Naive thymus-derived CD4-positive, alpha-beta T cell (primary cell): ENCODE results near the gene ZNF622. TPM values are rescaled to one million over a fixed set of nuclear protein-coding genes. Genes with fewer than 3 reads are reported as not detected.
"Not testable (repeated sequence)": the region's sequence is repeated elsewhere in the genome, so short reads cannot be mapped to it uniquely, and the experiment has no call there.

Experiments used
- ATAC-seq: fragments of 150-1000 bp; cut with Tn5 transposase; 2 replicates; pipeline ENCODE4 v1.10.0; 2021; ENCODE audit warnings: mild to moderate bottlenecking, moderate library complexity
- CTCF ChIA-PET: fragments of 350-600 bp; sonication (Branson Sonifier 250); formaldehyde crosslinking; loops from one replicate; lab custom pipeline; 2021; ENCODE audit warnings: antibody characterized with exemption; lab: Charles Lee
- POLR2A ChIA-PET: fragments of 350-600 bp; sonication (Branson Sonifier 250); formaldehyde crosslinking; loops from one replicate; lab custom pipeline; 2021; ENCODE audit warnings: antibody characterized with exemption, inconsistent platforms; lab: Charles Lee
- DNase-seq, 9 donors: peaks; one replicate each; pipeline versions ENCODE4 v3.0.0 to v3.0.0-alpha.2; 2020 to 2022; ENCODE audit warnings: mixed read lengths in 1 of 9
- H3K27ac ChIP-seq: one replicate; pipeline ENCODE4 v1.7.0; 2013; ENCODE audit warnings: mild to moderate bottlenecking, low read depth, low read length, moderate library complexity
- H3K27me3 ChIP-seq, 2 donors: one replicate each; pipeline ENCODE4 v1.7.0; 2013; ENCODE audit warnings: low read length in 2 of 2, mild to moderate bottlenecking in 2 of 2, moderate library complexity in 2 of 2; ENCODE audit not compliant: control insufficient read depth in 2 of 2, insufficient read depth in 2 of 2
- H3K36me3 ChIP-seq, 3 experiments: 1 replicate in 2 of 3; 2 replicates in 1 of 3; pipeline ENCODE4 v1.7.0; 2013; ENCODE audit warnings: low read length in 3 of 3, mild to moderate bottlenecking in 3 of 3, moderate library complexity in 1 of 3; ENCODE audit not compliant: insufficient read depth in 3 of 3, control insufficient read depth in 2 of 3
- H3K4me1 ChIP-seq, 2 donors: one replicate each; pipeline ENCODE4 v1.7.0; 2013; ENCODE audit warnings: low read length in 2 of 2, mild to moderate bottlenecking in 2 of 2, moderate library complexity in 1 of 2; ENCODE audit not compliant: control insufficient read depth in 2 of 2, insufficient read depth in 2 of 2
- H3K4me3 ChIP-seq: 2 replicates; pipeline ENCODE4 v1.7.0; 2013; ENCODE audit warnings: mild to moderate bottlenecking, low read length
- H3K9me3 ChIP-seq, 3 experiments: 1 replicate in 2 of 3; 2 replicates in 1 of 3; pipeline ENCODE4 v1.7.0; 2013; ENCODE audit warnings: low read length in 3 of 3; ENCODE audit not compliant: control insufficient read depth in 2 of 3
- H3K27ac Mint-ChIP-seq, 9 donors: one replicate each; pipeline ENCODE4 v1.8.0; 2020 to 2022; ENCODE audit warnings: mixed read lengths in 9 of 9, mild to moderate bottlenecking in 8 of 9, moderate library complexity in 5 of 9, inconsistent platforms in 2 of 9
- H3K27me3 Mint-ChIP-seq, 5 donors: one replicate each; pipeline ENCODE4 v1.8.0; 2021 to 2022; ENCODE audit warnings: mixed read lengths in 5 of 5, mild to moderate bottlenecking in 1 of 5
- H3K36me3 Mint-ChIP-seq, 5 donors: one replicate each; pipeline ENCODE4 v1.8.0; 2020 to 2022; ENCODE audit warnings: mixed read lengths in 5 of 5, mild to moderate bottlenecking in 3 of 5, inconsistent platforms in 1 of 5
- H3K4me1 Mint-ChIP-seq, 7 donors: one replicate each; pipeline ENCODE4 v1.8.0; 2020 to 2022; ENCODE audit warnings: mixed read lengths in 7 of 7, mild to moderate bottlenecking in 3 of 7, inconsistent platforms in 1 of 7
- H3K4me3 Mint-ChIP-seq, 10 donors: one replicate each; pipeline ENCODE4 v1.8.0; 2020 to 2022; ENCODE audit warnings: mild to moderate bottlenecking in 10 of 10, mixed read lengths in 10 of 10, moderate library complexity in 6 of 10, inconsistent platforms in 2 of 10
- H3K9me3 Mint-ChIP-seq, 11 donors: one replicate each; pipeline ENCODE4 v1.8.0; 2020 to 2022; ENCODE audit warnings: mixed read lengths in 11 of 11, mild to moderate bottlenecking in 4 of 11, inconsistent platforms in 1 of 11, moderate library complexity in 1 of 11
- intact Hi-C, 2 donors: fragments of 100-400 bp; cut with micrococcal nuclease; formaldehyde crosslinking; loops; one replicate each; pipeline ENCODE4 v1.15.1; 2023
- polyA plus RNA-seq, 2 donors: library from polyadenylated mRNA; unstranded; fragments of 300-500 nt; fragmentation: Illumina TruSeq; gene quantifications; one replicate each; pipeline ENCODE4 v1.2.3, GENCODE V29; 2021
- total RNA-seq, 6 experiments: library from RNA in 5 of 6; stranded (reverse) in 5 of 6; gene quantifications; 1 replicate in 5 of 6; 2 replicates in 1 of 6; pipeline ENCODE4 v1.2.3 and lab custom pipeline; 2021 to 2026

The ZNF622 gene
- total and polyA plus RNA-seq, 7 experiments from 2014 or later, result 31.8 to 78.7 (median 36.6) TPM

DNA sequence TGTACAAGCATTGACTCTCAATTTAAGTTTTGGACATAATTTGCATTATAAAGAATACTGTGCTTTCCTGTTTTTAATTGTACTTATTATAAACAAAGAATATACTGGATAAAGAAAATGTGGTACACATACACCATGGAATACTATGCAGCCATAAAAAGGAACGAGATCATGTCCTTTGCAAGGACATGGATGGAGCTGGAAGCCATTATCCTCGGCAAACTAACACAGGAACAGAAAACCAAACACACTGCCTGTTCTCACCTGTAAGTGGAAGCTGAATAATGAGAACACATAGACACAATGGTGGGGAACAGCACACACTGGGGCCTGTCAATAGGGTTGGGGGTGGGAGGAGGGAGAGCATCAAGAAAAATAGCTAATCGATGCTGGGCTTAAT is 10.8 kb upstream of the ZNF622 start:
- H3K27me3 Mint-ChIP-seq, POLR2A ChIA-PET, H3K4me3 ChIP-seq, H3K9me3 Mint-ChIP-seq, H3K36me3 ChIP-seq, H3K27me3 ChIP-seq, H3K27ac ChIP-seq, H3K4me1 ChIP-seq, ATAC-seq, H3K4me3 Mint-ChIP-seq, H3K9me3 ChIP-seq, DNase-seq, intact Hi-C loops: not testable (repeated sequence)
- Mint-ChIP-seq H3K4me1 (peaks cover 0 to 42% (median 35%) of the 10 kb centered on the region in 7 donors), H3K36me3 (peaks cover 3 to 43% (median 39%) of the 10 kb centered on the region in 5 donors), H3K27ac (peak overlapping the region in 4 of 9 donors; percentile 8 to 49 (median 42))
- CTCF ChIA-PET, result interaction anchor here (0.6 kb wide), 2 partner anchors 25 to 1658 kb away, joined by 3 to 4 read pairs; no protein-coding TSS in a partner anchor

DNA sequence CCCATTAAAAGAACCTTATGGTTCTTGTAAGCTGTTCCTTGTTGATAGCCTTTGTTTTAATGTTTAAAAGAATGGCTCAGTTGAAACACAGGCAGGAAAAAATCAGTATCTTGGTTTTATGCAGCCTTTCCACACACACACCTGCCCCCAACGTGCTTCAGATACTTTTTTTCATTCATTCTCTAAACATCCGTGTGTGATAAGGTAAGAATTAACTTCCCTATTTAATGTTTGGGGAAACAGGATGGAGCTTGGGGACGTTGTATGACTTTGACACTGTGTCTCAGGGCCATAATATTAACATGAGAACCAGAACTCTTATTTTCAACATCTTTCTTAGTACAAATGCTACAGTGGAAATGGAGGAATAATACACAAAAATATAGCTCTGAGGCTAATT is 5.8 kb upstream of the ZNF622 start:
- H3K27ac ChIP-seq, result peak overlapping the region; percentile 41
- no peaks in the 10 kb centered on the region for H3K27me3 ChIP-seq
- ATAC-seq (no peak), DNase-seq (no peak)
- H3K36me3 ChIP-seq, result peaks cover 0 to 7% (median 0%) of the 10 kb centered on the region in 3 experiments
- H3K9me3 ChIP-seq, result no peaks in the 10 kb centered on the region
- Mint-ChIP-seq H3K27me3 (no peaks in the 10 kb centered on the region), H3K36me3 (peaks cover 0 to 17% (median 6%) of the 10 kb centered on the region in 5 donors), H3K4me1 (peaks cover 25 to 78% (median 56%) of the 10 kb centered on the region in 7 donors), H3K27ac (peak overlapping the region in 7 of 9 donors; percentile 18 to 78 (median 40)), H3K4me3 (no peak overlapping the region), H3K9me3 (no peaks in the 10 kb centered on the region)
- intact Hi-C loops, result loop anchor here in 1 of 2 donors (5.0 kb wide), 1 partner anchor 1809 kb away; the partner anchor contains the start of gene OTULIN
- no peak overlapping the region for H3K4me3 ChIP-seq
- ChIA-PET POLR2A (interaction anchor here (1.5 kb wide), 1 partner anchor 159 kb away, joined by 3 read pairs; no protein-coding TSS in a partner anchor), CTCF (interaction anchor here (0.7 to 1.9 kb wide), 4 partner anchors 14 to 156 kb away, joined by 3 to 5 read pairs (median 4); no protein-coding TSS in a partner anchor)
- H3K4me1 ChIP-seq, result peaks cover 12 to 18% of the 10 kb centered on the region in 2 donors

DNA sequence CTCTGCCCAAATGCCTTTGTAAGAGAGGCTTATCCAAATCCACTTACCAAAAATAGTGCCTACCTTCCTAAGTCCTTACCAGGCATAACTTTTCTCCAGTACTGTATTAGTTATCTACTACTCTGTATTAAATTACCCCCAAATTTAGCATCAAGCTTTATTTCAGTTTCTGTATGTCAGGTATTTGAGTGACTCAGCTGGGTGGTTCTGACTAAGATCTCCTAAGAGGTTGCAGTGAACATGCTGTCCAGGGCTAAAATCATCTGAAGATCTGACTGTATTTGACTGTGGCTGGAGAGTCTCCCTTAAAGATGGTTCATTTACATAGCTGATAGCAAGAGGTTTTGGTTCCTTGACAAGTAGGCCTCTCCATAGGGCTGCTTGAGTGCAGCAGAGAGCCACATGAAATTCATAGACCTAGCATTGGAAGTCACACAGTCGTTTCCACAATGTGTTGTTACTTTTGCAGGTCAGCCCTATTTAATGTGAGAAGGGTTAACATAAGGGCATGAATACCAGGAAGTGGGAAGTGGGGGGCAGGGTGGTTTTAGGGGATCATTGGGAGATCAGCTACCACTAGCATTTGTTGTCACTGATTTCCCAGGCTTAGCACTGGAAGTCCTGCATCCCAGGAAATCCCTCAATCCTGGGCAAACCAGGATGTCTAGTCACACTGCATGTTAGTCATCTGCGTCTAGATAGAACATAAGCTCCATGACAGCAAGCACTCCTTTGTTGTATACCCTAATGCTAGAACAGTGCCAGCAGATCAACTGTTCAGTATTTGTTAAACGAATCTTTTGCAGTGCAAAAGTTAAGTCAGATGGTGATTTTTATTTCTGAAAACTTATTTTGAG is 2.0 kb upstream of the ZNF622 start:
- DNase-seq (no peak), ATAC-seq (no peak)
- Histone ChIP-seq H3K4me3 (no peak overlapping the region), H3K27me3 (no peaks in the 10 kb centered on the region), H3K27ac (peak overlapping the region; percentile 87), H3K4me1 (peaks cover 35 to 39% of the 10 kb centered on the region in 2 donors), H3K36me3 (peaks cover 6 to 24% (median 8%) of the 10 kb centered on the region in 3 experiments), H3K9me3 (no peaks in the 10 kb centered on the region)
- Mint-ChIP-seq H3K27me3 (no peaks in the 10 kb centered on the region), H3K27ac (peak overlapping the region; percentile 74 to 99 (median 97)), H3K9me3 (no peaks in the 10 kb centered on the region), H3K36me3 (peaks cover 0 to 24% (median 14%) of the 10 kb centered on the region in 5 donors), H3K4me1 (peaks cover 48 to 92% (median 69%) of the 10 kb centered on the region in 7 donors), H3K4me3 (peak overlapping the region; percentile 86 to 100 (median 97))
- ChIA-PET CTCF (interaction anchor here (0.9 kb wide), 1 partner anchor 23 kb away, joined by 3 read pairs; no protein-coding TSS in a partner anchor), POLR2A (interaction anchor here (1.3 to 2.8 kb wide), 3 partner anchors 11 to 163 kb away, joined by 6 to 8 read pairs (median 7); partner anchors contain the start of gene RETREG1)
- intact Hi-C loops, result loop anchor here (5.0 to 10.0 kb wide), 5 partner anchors 85 to 1873 kb away; partner anchors contain the start of genes ANKH (in 2 of the 2), MYO10 (in 1 of the 2) and OTULIN (in 1 of the 2)

DNA sequence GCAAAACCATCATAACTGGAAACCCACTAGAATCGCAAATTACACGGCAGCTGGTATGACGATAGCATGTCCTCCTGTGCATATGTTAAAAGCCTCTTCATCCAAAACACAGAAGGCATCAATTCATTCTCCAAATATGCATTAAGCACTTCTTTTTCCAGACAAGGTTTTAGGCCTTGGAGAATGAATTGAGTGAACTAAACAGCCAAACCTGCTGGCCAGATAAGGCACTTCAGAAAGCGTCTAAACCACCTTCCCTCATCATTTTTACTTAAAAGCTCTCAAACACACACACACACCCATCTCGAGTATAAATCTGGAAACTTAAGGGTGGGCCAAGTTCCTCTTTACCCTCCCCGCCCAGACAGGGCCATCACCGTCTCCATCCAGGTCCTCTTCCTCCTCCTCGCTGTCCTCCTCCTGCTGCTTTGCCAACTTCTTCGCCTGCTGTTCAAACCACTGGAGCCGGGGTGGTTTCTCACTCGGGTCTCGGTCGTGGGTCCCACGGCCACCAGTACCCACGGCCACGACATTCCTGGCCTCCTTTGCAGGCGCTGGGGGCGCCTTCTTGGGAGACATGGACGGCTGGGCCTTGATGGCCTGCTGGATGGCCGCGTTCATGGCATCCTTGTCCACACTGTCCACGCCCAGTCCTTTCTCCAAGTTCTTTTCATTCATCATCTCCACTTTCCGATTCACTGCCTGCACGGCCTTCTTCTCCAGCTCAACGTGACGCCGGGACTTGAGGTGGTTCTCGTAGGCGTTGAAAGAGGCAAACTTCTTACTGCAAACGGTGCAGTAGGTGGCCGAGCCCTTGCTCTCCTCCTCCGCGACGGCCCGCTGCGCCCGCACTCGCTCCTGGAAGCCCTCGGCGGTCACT is 696 bp downstream of the ZNF622 start:
- H3K9me3 ChIP-seq, result no peaks in the 10 kb centered on the region
- POLR2A ChIA-PET, result interaction anchor here (1.1 to 3.3 kb wide), 5 partner anchors 9 to 165 kb away, joined by 3 to 11 read pairs (median 6); partner anchors contain the start of gene RETREG1

DNA sequence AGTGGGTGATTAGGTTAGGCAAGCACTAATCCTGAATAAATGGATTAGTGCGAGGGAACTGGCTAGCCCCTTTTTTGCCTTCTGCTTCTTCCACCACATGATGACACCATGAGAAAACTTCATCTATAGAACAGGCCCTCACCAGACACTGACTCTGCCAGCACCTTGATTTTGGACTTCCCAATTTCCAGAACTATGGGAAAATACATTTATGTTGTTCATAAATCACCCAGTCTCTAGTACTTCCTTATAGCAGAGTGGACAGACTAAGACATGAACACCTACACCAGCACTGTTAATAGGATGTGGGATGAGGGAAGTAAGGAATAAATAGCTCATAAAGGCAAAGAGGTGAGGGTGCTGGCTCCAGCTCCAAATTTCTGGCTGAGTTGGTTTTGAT is 1.4 kb downstream of the ZNF622 start:
- H3K27me3 Mint-ChIP-seq, result no peaks in the 10 kb centered on the region
- no peaks in the 10 kb centered on the region for H3K27me3 ChIP-seq
- peak overlapping the region; percentile 87 for H3K27ac ChIP-seq
- H3K4me3 ChIP-seq, result peak overlapping the region; percentile 88
- no peaks in the 10 kb centered on the region for H3K9me3 ChIP-seq
- CTCF ChIA-PET, result no interaction called here
- POLR2A ChIA-PET, result interaction anchor here (1.1 to 3.3 kb wide), 4 partner anchors 8 to 153 kb away, joined by 3 to 11 read pairs (median 5); partner anchors contain the start of gene RETREG1
- peaks cover 15 to 37% (median 25%) of the 10 kb centered on the region in 5 donors for H3K36me3 Mint-ChIP-seq
- H3K4me1 Mint-ChIP-seq, result peaks cover 68 to 99% (median 93%) of the 10 kb centered on the region in 7 donors
- H3K36me3 ChIP-seq, result peaks cover 18 to 52% (median 25%) of the 10 kb centered on the region in 3 experiments
- peaks cover 52 to 57% of the 10 kb centered on the region in 2 donors for H3K4me1 ChIP-seq
- DNase-seq (no peak), ATAC-seq (no peak)
- peak overlapping the region; percentile 90 to 100 (median 97) for H3K4me3 Mint-ChIP-seq
- peak overlapping the region; percentile 94 to 99 (median 97) for H3K27ac Mint-ChIP-seq
- peaks cover 0 to 2% (median 0%) of the 10 kb centered on the region in 11 donors for H3K9me3 Mint-ChIP-seq
- intact Hi-C loops, result loop anchor here (2.0 to 10.0 kb wide), 3 partner anchors 203 to 1869 kb away; partner anchors contain the start of gene OTULIN (in 1 of the 2)

More for the DNA sequence above, 696 bp downstream of the ZNF622 start:
- Mint-ChIP-seq H3K4me3 (peak overlapping the region; percentile 90 to 100 (median 97)), H3K27me3 (no peaks in the 10 kb centered on the region), H3K9me3 (peaks cover 0 to 2% (median 0%) of the 10 kb centered on the region in 11 donors), H3K36me3 (peaks cover 15 to 41% (median 25%) of the 10 kb centered on the region in 5 donors), H3K4me1 (peaks cover 66 to 99% (median 91%) of the 10 kb centered on the region in 7 donors), H3K27ac (peak overlapping the region; percentile 94 to 99 (median 97))
- ATAC-seq (no peak), DNase-seq (peak in 3 of 9 donors; percentile 4 to 17 (median 15))
- H3K27ac ChIP-seq, result peak overlapping the region; percentile 87
- H3K4me1 ChIP-seq, result peaks cover 52 to 57% of the 10 kb centered on the region in 2 donors
- peak overlapping the region; percentile 88 for H3K4me3 ChIP-seq
- peaks cover 18 to 47% (median 25%) of the 10 kb centered on the region in 3 experiments for H3K36me3 ChIP-seq
- CTCF ChIA-PET, result interaction anchor here (1.0 kb wide), 1 partner anchor 9 kb away, joined by 4 read pairs; no protein-coding TSS in a partner anchor
- H3K27me3 ChIP-seq, result no peaks in the 10 kb centered on the region
- intact Hi-C loops, result loop anchor here (1.0 to 10.0 kb wide), 9 partner anchors 9 to 1884 kb away; partner anchors contain the start of genes ANKH (in 2 of the 2), MYO10 (in 1 of the 2), OTULIN (in 1 of the 2) and OTULINL (in 1 of the 2)
